Mesendoderm (in vitro differentiated cells): ENCODE data around the gene S1PR4.

Source experiments
- DNase-seq: peaks from one replicate; pipeline ENCODE4 v3.0.0; 2013
- H2AK5ac ChIP-seq: 2 replicates; pipeline ENCODE4 v1.6.1; 2013; ENCODE audit warnings: low read length, inconsistent platforms
- H2BK120ac ChIP-seq: 2 replicates; pipeline ENCODE4 v1.6.1; 2013; ENCODE audit warnings: low read depth, mild to moderate bottlenecking, low read length, moderate library complexity, mixed read lengths
- H2BK15ac ChIP-seq: replicated peaks from 2 replicates; pipeline ENCODE4 v1.6.1; 2013; ENCODE audit warnings: low read depth, mild to moderate bottlenecking, moderate library complexity
- H2BK5ac ChIP-seq: 2 replicates; pipeline ENCODE4 v1.6.1; 2013; ENCODE audit warnings: low read length, inconsistent platforms
- H3K18ac ChIP-seq: 2 replicates; pipeline ENCODE4 v1.6.1; 2013; ENCODE audit warnings: mild to moderate bottlenecking, low read length, mixed read lengths
- H3K23ac ChIP-seq: one replicate; pipeline ENCODE4 v1.6.1; 2013; ENCODE audit warnings: low read length
- H3K27ac ChIP-seq: 2 replicates; pipeline ENCODE4 v1.5.1; 2013; ENCODE audit warnings: low read depth, mild to moderate bottlenecking, inconsistent platforms, low read length, moderate library complexity
- H3K27me3 ChIP-seq: 2 replicates; pipeline ENCODE4 v1.6.1; 2013; ENCODE audit warnings: low read length, control low read depth, mild to moderate bottlenecking, inconsistent platforms; ENCODE audit not compliant: insufficient read depth, poor library complexity
- H3K36me3 ChIP-seq: 2 replicates; pipeline ENCODE4 v1.6.1; 2013; ENCODE audit warnings: low read length, inconsistent platforms; ENCODE audit not compliant: control insufficient read depth, insufficient read depth
- H3K4ac ChIP-seq: one replicate; pipeline ENCODE4 v1.6.1; 2013; ENCODE audit warnings: low read depth, mild to moderate bottlenecking, low read length, moderate library complexity
- H3K4me1 ChIP-seq: 2 replicates; pipeline ENCODE4 v1.6.1; 2013; ENCODE audit warnings: low read depth, low read length, inconsistent platforms; ENCODE audit not compliant: control insufficient read depth
- H3K4me2 ChIP-seq: 2 replicates; pipeline ENCODE4 v1.6.1; 2013; ENCODE audit warnings: low read length
- H3K4me3 ChIP-seq: 2 replicates; pipeline ENCODE4 v1.5.1; 2013; ENCODE audit warnings: mild to moderate bottlenecking, low read length
- H3K56ac ChIP-seq: one replicate; pipeline ENCODE4 v1.6.1; 2013; ENCODE audit warnings: low read length
- H3K79me1 ChIP-seq: 2 replicates; pipeline ENCODE4 v1.6.1; 2013; ENCODE audit warnings: low read length, inconsistent platforms
- H3K79me2 ChIP-seq: 2 replicates; pipeline ENCODE4 v1.6.1; 2013; ENCODE audit warnings: mild to moderate bottlenecking, low read length; ENCODE audit not compliant: control insufficient read depth, insufficient read depth
- H3K9ac ChIP-seq: 2 replicates; pipeline ENCODE4 v1.6.1; 2013; ENCODE audit warnings: low read length, inconsistent platforms
- H4K5ac ChIP-seq: one replicate; pipeline ENCODE4 v1.6.1; 2013; ENCODE audit warnings: low read length
- H4K8ac ChIP-seq: one replicate; pipeline ENCODE4 v1.6.1; 2013; ENCODE audit warnings: low read depth, mild to moderate bottlenecking, control low read depth, low read length, moderate library complexity
- WGBS: extraction: QIAGEN DNeasy Blood & Tissue Kit; methylation state at CpG from one replicate; pipeline ENCODE4 v1.1.7; 2013; ENCODE audit warnings: low lambda C conversion rate, missing lambda C conversion rate; ENCODE audit not compliant: insufficient coverage; ENCODE audit errors: extremely low coverage; 5-methylcytosine and 5-hydroxymethylcytosine counted together

The S1PR4 gene

DNA sequence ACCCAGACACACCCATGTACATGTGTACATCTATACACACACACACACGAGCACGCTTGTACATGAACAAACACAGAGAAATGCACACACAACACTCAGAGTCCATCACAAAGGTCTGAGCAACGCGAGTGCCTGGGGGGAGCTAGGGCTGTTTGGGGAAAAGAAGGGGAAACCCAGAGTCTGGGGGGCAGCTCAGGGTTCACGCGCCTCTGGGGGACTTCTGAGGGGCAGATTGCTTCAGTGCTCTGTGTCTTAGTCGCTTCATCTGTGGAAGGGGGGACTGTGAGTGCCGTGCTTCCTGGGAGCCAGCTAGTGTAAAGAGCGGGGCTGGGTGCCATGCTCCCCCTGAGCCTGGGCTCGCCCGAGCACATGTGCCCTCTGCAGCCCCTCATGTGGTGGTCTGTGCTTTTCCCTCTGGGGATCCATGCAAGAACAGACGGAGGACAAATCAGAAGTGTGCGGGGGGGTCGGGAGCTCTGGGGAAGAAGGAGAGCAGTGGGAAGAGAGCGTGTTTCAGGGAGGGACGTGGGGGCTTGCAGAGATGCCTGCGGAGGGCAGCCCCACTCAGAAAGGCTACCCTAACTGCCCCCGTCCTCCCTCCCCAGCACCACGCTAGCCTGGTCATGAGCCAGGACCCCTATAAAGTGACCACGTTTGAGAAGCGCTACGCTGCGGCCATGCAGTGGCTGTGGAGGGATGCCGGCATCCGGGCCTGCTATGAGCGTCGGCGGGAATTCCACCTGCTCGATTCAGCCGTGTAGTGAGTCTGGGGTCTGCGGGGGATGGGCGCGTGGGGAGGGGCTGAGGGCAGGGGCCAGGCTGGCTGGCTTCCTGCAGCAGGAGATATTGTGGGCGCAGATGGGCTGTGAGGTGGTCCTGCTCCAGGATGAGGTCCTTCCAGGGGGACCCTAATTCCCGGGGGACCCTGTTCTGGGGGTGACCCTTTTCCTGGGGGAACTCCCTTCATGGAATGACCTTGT lies 28.8 kb upstream of the S1PR4 start:
- Histone ChIP-seq H3K27me3 (no peaks in the 10 kb centered on the region), H4K8ac (no peak overlapping the region), H3K27ac (no peak overlapping the region), H4K5ac (no peak overlapping the region), H3K4me1 (no peaks in the 10 kb centered on the region), H3K79me1 (no peaks in the 10 kb centered on the region), H3K4me3 (no peak overlapping the region), H3K4ac (no peak overlapping the region), H3K79me2 (no peaks in the 10 kb centered on the region), H2BK120ac (no peak overlapping the region), H3K36me3 (no peaks in the 10 kb centered on the region), H3K4me2 (no peak overlapping the region), H2AK5ac (no peak overlapping the region), H2BK5ac (no peak overlapping the region), H3K23ac (no peak overlapping the region), H3K18ac (no peak overlapping the region), H2BK15ac (no peak overlapping the region), H3K9ac (no peak overlapping the region), H3K56ac (no peak overlapping the region)
- WGBS: no CpG with 5 or more reads among the region's 35 CpGs
- no peak for DNase-seq

- Histone ChIP-seq H4K5ac (no peak overlapping the region), H3K4me2 (no peak overlapping the region), H2BK5ac (no peak overlapping the region), H3K79me2 (no peaks in the 10 kb centered on the region), H3K4me1 (no peaks in the 10 kb centered on the region), H3K79me1 (no peaks in the 10 kb centered on the region), H2BK15ac (no peak overlapping the region), H4K8ac (no peak overlapping the region), H3K23ac (no peak overlapping the region), H2BK120ac (no peak overlapping the region), H3K27ac (no peak overlapping the region), H2AK5ac (no peak overlapping the region), H3K27me3 (no peaks in the 10 kb centered on the region), H3K18ac (no peak overlapping the region), H3K4ac (no peak overlapping the region), H3K4me3 (no peak overlapping the region), H3K56ac (no peak overlapping the region), H3K36me3 (no peaks in the 10 kb centered on the region), H3K9ac (no peak overlapping the region)
- WGBS: no CpG with 5 or more reads among the region's 5 CpGs
- no peak for DNase-seq
Observed at GRCh38 chr19:3150739-3151329, 27.7 kb upstream of the S1PR4 start.

DNA sequence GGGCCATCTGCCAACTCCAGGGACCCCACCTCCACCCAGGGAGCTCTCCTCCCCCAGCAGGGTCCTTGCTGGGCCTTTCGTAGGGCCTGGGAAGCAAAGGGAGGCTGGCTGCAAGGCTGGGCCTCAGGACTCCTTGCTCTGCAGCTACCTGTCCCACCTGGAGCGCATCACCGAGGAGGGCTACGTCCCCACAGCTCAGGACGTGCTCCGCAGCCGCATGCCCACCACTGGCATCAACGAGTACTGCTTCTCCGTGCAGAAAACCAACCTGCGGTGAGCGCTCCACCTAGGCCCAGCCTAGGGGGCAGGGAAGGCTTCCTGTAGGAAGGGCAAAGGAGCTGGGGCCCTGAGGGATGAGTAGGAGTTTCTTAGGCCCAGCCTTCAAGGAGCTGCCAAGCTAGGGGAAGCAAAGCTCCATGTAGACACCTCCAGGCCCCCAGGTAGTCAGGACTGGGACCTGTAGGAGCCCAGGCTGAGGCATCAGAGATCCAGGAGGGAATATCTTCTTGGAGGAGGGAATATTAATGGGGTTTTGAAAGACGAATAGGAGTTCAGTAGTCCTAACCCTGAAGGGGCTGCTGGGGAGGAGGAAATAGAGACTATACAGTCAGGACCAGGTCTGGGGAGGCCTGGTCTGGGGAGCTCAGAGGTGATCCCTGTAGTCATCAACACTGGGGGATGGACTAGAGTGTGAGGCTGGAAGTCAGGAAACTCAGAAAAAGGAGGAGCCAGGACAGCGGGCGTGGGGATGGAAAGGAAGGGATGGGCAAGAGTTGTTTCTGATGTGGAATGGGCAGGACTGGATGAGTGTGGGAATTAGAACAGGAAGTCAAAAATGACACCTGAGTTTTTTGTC lies 26.8 kb upstream of the S1PR4 start:
- H3K4me3 ChIP-seq: no peak overlapping the region
- no peaks in the 10 kb centered on the region for H3K79me1 ChIP-seq
- H2AK5ac ChIP-seq: no peak overlapping the region
- no peaks in the 10 kb centered on the region for H3K36me3 ChIP-seq
- H3K18ac ChIP-seq: no peak overlapping the region
- H3K79me2 ChIP-seq: no peaks in the 10 kb centered on the region
- H4K5ac ChIP-seq: no peak overlapping the region
- no peak overlapping the region for H3K23ac ChIP-seq
- H3K9ac ChIP-seq: no peak overlapping the region
- H2BK15ac ChIP-seq: no peak overlapping the region
- no peaks in the 10 kb centered on the region for H3K4me1 ChIP-seq
- no peak overlapping the region for H3K4me2 ChIP-seq
- H2BK120ac ChIP-seq: no peak overlapping the region
- H4K8ac ChIP-seq: no peak overlapping the region
- no peak overlapping the region for H3K27ac ChIP-seq
- H2BK5ac ChIP-seq: no peak overlapping the region
- H3K56ac ChIP-seq: no peak overlapping the region
- DNase-seq: no peak
- WGBS: no CpG with 5 or more reads among the region's 14 CpGs
- H3K4ac ChIP-seq: no peak overlapping the region
- H3K27me3 ChIP-seq: no peaks in the 10 kb centered on the region

- Histone ChIP-seq H3K27ac (no peak overlapping the region), H3K4me2 (no peak overlapping the region), H4K8ac (no peak overlapping the region), H2AK5ac (no peak overlapping the region), H3K23ac (no peak overlapping the region), H2BK15ac (no peak overlapping the region), H3K18ac (no peak overlapping the region), H2BK120ac (no peak overlapping the region), H4K5ac (no peak overlapping the region), H3K56ac (no peak overlapping the region), H3K27me3 (no peaks in the 10 kb centered on the region), H3K4ac (no peak overlapping the region), H3K4me3 (no peak overlapping the region), H3K4me1 (no peaks in the 10 kb centered on the region), H3K79me2 (no peaks in the 10 kb centered on the region), H3K36me3 (no peaks in the 10 kb centered on the region), H3K9ac (no peak overlapping the region), H3K79me1 (no peaks in the 10 kb centered on the region), H2BK5ac (no peak overlapping the region)
- WGBS: no CpG with 5 or more reads among the region's 3 CpGs
- DNase-seq: no peak
Observed at GRCh38 chr19:3152419-3152780, 26.2 kb upstream of the S1PR4 start.

DNA sequence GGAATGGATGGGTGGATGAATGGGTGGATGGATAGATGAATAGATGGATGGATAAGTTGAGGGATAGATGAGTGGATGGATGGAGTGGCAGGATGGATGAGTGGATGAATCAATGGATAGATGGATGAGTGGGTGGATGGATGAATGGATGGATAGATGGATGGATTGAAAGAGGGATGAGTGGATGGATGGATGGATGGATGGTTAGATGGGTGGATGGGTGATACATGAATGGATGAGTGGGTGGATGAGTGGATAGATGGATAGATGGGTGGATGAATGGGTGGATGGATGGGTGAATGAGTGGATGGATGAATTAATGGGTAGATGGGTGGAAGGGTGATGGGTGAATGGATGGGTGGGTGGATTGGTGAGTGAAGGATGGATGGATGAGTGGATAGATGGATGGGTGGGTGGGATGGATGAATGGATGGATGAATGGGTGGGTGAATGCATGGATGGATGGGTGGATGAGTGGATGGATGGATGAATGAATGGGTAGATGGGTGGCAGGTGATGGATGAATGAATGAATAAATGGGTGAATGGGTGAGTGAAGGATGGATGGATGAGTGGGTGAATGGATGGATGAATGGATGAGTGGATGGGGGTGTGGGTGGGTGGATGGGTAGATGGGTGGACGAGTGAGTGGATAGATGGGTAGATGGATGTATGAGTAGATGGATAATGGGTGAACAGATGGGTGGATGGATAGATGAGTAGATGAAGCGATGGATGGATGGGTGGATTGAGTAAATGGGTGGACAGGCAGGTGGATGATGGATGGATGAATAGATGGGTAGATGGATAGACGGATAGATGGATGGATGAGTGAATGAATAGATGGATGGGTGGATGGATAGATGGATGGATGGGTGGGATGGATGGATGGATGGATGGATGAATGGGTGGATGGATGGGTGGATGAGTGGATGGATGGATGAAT lies 25.0 kb upstream of the S1PR4 start:
- Histone ChIP-seq H3K56ac (no peak overlapping the region), H3K79me2 (no peaks in the 10 kb centered on the region)

More for the DNA sequence above, 25.0 kb upstream of the S1PR4 start:
- H3K9ac ChIP-seq: no peak overlapping the region
- no peaks in the 10 kb centered on the region for H3K36me3 ChIP-seq
- no peak for DNase-seq
- no peak overlapping the region for H2BK120ac ChIP-seq
- H2BK15ac ChIP-seq: no peak overlapping the region
- H3K4ac ChIP-seq: no peak overlapping the region
- WGBS: 83% methylated on average over 1 of the region's 3 CpGs
- H3K4me1 ChIP-seq: no peaks in the 10 kb centered on the region
- no peak overlapping the region for H3K18ac ChIP-seq
- no peak overlapping the region for H3K23ac ChIP-seq
- no peak overlapping the region for H2AK5ac ChIP-seq
- no peak overlapping the region for H2BK5ac ChIP-seq
- H3K4me3 ChIP-seq: no peak overlapping the region
- H4K5ac ChIP-seq: no peak overlapping the region
- no peaks in the 10 kb centered on the region for H3K79me1 ChIP-seq
- H4K8ac ChIP-seq: no peak overlapping the region
- H3K4me2 ChIP-seq: no peak overlapping the region
- H3K27ac ChIP-seq: no peak overlapping the region
- H3K27me3 ChIP-seq: no peaks in the 10 kb centered on the region
